ENCODE data around the gene ENOX2.

ENOX2 gene

GRCh38 chrX:130769835-130770234 lies 133.2 kb downstream of the ENOX2 start:
- TF ChIP-seq, protein P1, sequence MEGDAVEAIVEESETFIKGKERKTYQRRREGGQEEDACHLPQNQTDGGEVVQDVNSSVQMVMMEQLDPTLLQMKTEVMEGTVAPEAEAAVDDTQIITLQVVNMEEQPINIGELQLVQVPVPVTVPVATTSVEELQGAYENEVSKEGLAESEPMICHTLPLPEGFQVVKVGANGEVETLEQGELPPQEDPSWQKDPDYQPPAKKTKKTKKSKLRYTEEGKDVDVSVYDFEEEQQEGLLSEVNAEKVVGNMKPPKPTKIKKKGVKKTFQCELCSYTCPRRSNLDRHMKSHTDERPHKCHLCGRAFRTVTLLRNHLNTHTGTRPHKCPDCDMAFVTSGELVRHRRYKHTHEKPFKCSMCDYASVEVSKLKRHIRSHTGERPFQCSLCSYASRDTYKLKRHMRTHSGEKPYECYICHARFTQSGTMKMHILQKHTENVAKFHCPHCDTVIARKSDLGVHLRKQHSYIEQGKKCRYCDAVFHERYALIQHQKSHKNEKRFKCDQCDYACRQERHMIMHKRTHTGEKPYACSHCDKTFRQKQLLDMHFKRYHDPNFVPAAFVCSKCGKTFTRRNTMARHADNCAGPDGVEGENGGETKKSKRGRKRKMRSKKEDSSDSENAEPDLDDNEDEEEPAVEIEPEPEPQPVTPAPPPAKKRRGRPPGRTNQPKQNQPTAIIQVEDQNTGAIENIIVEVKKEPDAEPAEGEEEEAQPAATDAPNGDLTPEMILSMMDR (IDR thresholded peaks at IDR 0.05; ENCODE audit: borderline replicate concordance, insufficient read depth, low read depth, low read length), result no peak
- no peak overlapping the region for H3K4me3 ChIP-seq (ENCODE audit: low read depth, low read length)

- H3K4me3 ChIP-seq (ENCODE audit: low read depth, low read length), result no peak overlapping the region
- TF ChIP-seq, protein P1 (IDR thresholded peaks at IDR 0.05; ENCODE audit: borderline replicate concordance, insufficient read depth, low read depth, low read length), result no peak
These were observed 144.9 kb downstream of the ENOX2 start for GRCh38 chrX:130758072-130758471.

DNA sequence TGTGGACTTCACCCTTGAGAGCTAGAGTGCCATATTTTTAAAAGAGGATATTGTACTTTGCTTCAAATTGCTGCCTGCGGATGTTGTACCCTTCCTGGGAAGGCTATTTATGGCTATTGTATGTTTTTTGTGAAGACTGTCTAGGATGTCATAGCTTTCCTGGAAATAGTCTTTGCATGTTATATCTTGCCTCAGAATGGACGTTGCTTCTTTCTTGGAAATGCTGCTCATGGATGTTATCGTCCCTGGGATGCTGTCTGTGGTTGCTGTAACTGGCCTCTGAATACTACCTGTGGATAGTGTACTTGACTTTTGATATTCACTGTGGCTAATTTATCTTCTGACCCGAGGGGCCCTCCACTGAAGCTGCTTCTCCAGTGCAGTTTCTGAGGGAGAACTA lies 146.8 kb downstream of the ENOX2 start:
- H3K4me3 ChIP-seq (ENCODE audit: low read depth, low read length), result no peak overlapping the region
- TF ChIP-seq, protein P1 (IDR thresholded peaks at IDR 0.05; ENCODE audit: borderline replicate concordance, insufficient read depth, low read depth, low read length), result no peak

DNA sequence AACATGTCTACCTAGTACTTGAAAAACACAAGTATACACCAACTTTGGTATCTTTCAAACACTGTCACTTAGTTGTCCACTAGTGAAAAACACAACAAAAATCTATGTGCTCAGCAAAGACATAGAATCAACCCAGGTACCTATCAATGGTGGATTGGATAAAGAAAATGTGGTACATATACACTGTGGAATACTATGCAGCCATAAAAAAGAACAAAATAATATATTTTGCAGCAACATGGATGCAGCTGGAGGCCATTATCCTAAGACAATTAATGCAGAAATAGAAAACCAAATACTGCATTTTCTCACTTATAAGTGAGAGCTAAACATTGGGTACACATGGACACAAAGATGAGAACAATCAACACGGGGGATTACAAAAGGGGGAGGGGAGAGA lies 148.7 kb downstream of the ENOX2 start:
- H3K4me3 ChIP-seq (ENCODE audit: low read depth, low read length), result no peak overlapping the region
- TF ChIP-seq, protein P1 (IDR thresholded peaks at IDR 0.05; ENCODE audit: borderline replicate concordance, insufficient read depth, low read depth, low read length), result no peak

DNA sequence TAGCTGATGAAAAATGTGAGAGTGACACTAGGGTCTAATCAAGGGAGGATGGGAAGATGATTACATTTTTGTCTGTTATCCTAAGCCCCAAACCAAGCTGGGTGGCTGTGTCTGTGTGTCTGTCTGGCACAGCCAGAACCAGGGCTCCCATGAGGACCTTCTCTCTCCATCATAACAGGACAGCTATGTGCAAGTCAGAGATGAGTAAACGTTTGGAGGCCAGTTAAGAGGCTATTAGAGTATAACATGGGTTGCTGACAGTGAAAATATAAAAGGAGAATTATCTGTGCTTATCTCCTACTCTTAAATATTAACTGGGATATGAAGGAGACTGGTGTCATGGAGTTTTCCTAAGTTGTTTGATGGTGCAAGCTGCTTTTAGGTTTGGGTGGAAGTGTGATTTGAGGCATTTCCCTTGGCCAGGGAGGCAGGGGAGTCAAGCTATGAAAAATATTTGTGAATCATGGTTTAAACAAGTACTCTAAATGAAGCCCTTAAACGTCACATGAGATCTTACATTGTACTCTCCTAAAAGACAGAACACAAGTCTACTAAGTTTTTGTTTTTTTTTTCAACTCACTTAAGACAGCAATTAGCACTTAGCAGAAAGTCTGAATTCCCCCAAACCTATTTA lies 156.2 kb downstream of the ENOX2 start:
- no peak overlapping the region for H3K4me3 ChIP-seq (ENCODE audit: low read depth, low read length)
- TF ChIP-seq, protein P1 (IDR thresholded peaks at IDR 0.05; ENCODE audit: borderline replicate concordance, insufficient read depth, low read depth, low read length), result no peak

DNA sequence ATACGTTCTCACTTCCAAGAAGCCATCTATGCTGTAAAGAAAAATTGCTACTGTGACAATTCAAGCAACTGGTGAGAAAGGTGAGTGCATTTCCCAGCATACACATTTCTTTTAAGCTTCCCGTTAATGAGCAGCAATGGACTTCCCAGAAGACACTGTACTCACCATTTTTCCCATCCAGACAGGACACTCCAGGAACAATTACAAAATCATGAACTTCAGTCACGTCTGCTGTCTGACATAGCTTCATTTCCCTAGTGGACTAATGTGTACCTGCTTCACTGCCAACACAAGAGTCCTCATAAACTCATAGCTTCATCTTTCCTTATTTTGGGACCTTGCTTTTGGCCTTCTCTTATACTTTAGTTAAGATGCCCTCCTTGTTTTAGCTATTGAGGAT lies 156.9 kb downstream of the ENOX2 start:
- no peak overlapping the region for H3K4me3 ChIP-seq (ENCODE audit: low read depth, low read length)
- TF ChIP-seq, protein P1 (IDR thresholded peaks at IDR 0.05; ENCODE audit: borderline replicate concordance, insufficient read depth, low read depth, low read length), result no peak

- TF ChIP-seq, protein P1 (IDR thresholded peaks at IDR 0.05; ENCODE audit: borderline replicate concordance, insufficient read depth, low read depth, low read length), result no peak
- no peak overlapping the region for H3K4me3 ChIP-seq (ENCODE audit: low read depth, low read length)
These were observed 161.4 kb downstream of the ENOX2 start for GRCh38 chrX:130741584-130741983.

Measured in GM12875 (cell line).